Measurements from ENCODE around the gene PRSS8.

PRSS8 gene

DNA sequence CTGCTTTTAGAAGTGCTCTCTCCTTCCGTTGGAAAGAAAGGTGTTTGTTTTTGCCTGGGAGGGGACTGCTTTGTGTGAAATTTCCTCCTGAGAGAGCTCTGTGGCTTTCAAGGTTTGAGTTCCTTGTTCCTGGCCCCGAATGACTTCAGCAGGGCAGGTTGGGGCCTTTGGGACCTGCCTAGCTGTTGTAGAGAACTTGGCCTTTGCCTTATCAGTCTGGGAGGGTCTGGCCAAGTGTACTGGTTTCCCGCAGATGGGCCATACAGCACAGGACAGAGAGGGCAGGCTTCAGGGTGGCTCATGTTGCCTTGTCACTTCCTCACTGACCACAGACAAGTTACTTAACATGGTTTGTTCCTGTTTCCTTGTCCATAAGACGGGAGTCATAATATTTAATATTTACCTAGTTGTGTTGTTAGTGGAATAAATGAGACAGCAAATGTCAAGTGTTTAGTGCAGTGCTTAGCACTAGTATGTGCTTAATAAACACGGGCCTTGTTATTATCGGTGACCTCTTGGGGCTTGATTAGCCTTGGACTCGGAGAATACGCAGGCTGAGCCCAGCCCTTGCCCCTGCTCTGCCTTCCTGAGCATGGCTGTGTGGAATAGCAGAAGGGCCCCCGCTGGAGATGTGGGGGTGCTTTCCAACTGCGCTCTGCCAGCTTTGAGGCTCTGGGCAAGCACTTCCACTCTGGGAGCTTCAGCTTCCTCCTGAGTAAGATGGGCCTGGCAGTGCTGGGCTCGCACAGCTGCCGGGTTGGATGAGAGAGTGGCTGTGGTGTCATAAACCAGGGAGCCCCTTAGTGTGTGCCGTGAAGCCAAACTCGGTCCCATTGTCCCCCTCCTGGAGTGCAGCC lies 6.6 kb downstream of the PRSS8 start:
- DNase-seq (ENCODE audit: low read depth in 2 of 2), result no peak

DNA sequence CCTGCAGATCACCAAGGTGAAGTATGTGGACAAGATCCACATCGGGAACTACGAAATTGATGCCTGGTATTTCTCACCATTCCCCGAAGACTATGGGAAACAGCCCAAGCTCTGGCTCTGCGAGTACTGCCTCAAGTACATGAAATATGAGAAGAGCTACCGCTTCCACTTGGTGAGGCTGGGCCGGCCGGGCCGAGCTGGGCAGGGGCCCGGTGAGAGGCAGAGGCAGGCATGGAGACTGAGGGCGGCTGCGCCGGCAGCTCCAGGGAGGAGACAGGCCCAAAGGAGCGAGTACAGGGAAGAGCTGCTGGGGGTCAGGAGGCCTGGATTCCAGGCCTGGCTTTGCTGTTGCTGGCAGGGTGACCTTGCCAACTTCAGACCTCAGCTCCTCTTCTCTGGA lies 8.3 kb downstream of the PRSS8 start:
- no peak for DNase-seq (ENCODE audit: low read depth in 2 of 2)

DNA sequence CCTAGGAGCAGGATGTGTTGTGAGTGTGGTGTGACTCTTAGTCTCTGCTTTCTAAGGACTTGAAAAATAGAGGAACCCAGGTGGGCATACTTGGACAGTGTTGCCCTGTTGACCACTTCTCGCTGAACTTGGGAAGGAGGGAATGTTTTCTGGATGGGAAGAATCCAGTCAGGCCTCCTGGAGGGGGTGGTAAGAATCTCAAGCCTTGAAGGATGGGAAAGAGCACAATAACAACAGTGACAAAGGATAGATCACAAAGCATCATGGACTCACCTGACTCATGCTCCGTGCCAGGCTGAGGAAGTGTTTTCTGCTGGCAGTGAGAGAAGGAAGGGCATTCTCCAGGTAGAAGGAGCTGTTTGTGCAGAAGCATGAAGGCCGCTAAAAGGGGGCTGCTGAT lies 9.7 kb downstream of the PRSS8 start:
- DNase-seq (ENCODE audit: low read depth in 2 of 2), result no peak

DNA sequence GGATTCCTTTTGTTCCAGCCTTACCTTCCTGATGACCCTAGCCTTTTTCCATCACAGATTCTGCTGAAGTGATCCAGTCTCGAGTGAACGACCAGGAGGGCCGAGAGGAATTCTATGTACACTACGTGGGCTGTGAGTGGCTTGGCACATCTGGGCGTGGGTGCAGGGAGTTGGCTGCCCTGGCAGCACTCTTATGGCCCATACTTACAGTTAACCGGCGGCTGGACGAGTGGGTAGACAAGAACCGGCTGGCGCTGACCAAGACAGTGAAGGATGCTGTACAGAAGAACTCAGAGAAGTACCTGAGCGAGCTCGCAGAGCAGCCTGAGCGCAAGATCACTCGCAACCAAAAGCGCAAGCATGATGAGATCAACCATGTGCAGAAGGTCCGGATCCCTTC lies 15.4 kb downstream of the PRSS8 start:
- DNase-seq (ENCODE audit: low read depth in 2 of 2), result no peak

DNA sequence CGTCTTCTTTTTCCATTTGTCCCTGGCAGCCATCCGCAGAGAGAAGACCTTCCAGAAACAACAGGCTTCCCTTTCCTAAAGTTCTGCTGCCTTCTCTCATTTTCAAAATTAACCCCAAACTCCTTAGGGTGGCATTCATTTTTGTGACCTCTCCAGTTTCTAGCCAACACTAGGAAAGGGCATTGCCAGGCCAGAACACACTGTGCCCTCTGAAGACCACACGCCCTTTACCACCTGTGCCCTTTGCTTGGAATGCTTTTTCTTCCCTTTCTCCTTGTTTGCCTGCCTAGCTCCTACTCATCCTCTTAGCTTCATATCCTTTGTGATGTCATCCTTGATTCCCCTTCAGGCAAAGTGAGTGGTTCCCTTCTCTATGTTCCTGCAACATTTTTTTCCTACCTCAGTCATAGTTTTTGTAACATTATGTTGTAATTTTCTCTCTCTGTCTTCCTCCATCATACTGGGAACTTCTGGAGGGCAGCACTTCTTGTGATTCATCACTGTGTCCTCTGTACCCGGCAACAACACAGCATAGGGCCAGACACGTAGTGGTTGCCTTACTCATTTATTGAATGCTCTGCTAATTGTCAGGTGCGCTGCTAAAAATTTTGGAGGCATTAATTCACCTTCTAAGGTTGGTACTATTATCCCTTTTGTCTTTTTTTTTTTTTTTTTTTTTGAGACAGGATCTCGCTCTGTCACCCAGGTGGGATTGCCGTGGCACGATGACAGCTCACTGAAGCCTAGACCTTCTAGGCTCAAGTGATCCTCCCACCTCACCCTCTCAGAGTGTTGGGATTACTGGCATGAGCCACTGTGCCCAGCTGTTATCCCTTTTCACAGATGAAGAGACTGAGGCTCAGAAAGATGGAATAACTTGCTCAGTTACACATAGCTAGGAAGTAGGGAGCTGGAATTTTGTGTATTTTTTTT lies 17.0 kb downstream of the PRSS8 start:
- DNase-seq (ENCODE audit: low read depth in 2 of 2), result no peak

DNA sequence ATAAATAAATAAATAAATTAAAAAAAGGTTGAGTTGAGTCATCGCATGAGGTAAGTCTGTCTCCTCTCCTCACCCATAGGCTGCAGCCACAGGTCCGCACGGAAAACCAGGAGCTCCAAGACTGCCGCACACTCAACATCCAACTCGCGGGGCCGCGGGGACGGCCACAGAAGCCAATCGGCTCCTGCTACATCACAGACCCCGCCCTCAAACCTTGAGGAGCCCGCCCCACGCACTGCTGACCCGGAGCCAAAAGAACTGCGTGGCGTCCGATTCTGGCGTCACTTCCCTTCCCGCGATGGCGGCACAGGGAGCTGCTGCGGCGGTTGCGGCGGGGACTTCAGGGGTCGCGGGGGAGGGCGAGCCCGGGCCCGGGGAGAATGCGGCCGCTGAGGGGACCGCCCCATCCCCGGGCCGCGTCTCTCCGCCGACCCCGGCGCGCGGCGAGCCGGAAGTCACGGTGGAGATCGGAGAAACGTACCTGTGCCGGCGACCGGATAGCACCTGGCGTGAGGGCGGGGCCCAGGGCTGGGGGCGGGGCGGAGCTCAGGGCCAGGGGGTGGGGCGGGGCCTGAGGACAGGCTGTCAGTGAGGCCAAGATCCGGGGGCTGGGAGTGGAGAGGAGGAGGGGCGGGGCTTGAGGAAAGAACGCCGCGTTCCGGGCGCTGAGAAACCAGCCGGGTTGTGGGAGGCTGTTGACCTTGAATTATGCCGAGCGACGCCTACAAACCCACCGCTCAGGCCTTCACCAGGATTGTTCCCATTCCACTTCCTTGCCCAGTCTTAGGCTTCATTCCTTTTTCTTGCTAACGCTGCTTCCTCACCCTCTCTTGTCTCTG lies 17.9 kb downstream of the PRSS8 start, which contains the start of gene KAT8:
TSS of gene KAT8 (plus strand) at position 281 of the 839 bp plus-strand sequence. CDS start at position 299, 18 bp downstream.
- DNase-seq (ENCODE audit: low read depth in 2 of 2), result peak; percentile 95

DNA sequence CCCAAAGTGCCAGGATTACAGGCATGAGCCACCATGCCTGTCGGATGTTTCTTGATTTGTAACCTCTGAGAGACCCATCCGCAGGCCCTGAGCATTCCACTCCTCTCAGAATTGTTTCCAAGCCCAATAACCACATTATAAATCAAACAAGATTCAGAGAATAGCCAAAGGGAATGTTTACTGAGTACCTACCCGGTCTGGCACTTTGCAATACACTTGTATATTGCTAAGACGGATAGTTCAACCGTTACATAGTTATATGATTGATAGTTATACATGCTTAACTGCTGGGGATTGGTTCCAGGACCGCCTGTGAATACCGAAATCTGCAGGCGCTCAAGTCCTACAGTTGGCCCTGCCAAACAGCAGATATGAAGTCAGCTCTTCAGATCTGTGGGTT lies 21.1 kb downstream of the PRSS8 start:
- DNase-seq (ENCODE audit: low read depth in 2 of 2), result no peak

DNA sequence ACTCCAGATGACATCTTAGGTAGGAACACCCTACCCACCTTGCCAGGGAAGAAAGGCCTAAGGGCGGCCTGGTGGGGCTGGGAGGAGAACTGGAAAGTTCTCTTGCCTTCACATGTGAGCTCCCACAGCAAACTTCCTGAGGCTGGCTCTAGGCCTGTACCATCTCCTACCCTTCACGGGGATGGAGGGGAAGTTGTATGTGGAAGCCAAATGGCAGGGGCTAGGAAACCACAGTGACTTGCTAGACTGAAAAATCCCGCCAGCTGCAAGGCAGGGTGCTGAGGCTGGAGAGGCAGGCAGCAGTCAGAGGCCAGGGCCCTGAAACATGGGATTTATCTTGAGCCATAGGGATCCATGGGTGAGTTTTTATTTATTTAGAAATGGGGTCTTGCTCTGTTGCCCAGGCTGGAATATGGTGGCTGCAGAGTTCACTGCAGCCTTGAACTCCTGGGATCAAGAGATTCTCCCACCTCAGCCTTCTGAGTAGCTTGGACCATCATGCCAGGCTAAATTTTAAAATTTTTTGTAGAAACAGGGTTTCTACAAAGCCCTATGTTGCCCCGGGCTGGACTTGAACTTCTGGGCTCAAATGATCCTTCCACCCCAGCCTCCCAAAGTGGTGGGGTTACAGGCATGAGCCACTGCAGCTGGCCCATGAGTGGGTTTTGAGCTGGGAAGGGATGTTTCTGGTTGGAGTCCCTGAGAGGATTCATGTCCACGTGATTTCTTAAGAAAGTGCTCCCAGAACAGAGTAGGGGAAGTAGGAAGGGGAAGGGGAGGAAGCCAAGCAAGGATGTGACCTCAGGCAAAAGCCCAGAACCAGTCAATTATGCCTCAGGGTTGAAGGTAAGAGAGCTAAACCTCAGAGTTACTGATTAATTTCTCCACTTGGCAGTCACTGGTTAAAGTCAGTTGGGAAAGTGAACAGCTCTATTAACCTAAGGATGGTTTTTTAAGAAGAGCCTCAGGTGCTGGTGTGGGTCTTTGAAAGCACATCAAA lies 22.1 kb downstream of the PRSS8 start:
- no peak for DNase-seq (ENCODE audit: low read depth in 2 of 2)

DNA sequence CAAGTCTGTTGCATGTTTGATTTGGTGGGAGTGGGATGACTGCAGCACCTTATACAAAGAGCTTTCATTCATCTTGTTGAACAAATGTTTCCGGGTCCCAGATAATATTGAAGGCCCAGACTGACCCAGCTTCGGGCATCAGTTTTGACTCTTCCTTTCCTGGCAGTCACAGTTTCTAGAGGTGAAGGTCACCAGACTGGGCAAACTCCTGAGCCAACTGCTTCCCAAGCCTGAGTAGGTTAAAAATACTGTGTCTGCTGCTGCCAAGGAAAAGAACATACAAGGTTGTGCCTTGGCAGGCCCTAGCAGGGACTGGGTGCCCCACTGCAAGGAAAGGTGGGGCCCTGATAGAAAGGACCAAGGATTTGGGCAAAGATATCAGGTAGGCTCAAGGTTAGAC lies 22.8 kb downstream of the PRSS8 start:
- DNase-seq (ENCODE audit: low read depth in 2 of 2), result no peak

DNA sequence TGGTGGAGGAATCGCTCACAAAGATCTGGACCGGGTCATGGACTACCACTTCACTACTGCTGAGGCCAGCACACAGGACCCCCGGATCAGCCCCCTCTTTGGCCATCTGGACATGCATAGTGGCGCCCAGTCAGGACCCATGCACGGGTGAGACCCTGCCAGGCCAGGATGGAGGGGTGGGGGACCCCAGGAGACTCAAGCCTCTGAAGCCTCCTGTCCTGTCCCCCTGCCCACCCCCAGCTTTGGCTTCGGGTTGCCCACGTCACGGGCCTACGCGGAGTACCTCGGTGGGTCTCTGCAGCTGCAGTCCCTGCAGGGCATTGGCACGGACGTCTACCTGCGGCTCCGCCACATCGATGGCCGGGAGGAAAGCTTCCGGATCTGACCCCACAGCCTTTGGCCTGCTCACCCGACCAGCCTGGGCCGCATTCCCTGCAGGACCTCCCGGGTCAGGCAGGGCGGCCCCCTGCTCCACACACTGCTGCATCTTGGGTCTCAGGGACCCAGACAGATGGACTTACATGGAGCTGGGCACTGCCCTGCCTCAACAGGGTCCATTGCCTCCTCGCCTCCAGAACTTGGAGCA lies 23.6 kb downstream of the PRSS8 start:
- no peak for DNase-seq (ENCODE audit: low read depth in 2 of 2)

DNA sequence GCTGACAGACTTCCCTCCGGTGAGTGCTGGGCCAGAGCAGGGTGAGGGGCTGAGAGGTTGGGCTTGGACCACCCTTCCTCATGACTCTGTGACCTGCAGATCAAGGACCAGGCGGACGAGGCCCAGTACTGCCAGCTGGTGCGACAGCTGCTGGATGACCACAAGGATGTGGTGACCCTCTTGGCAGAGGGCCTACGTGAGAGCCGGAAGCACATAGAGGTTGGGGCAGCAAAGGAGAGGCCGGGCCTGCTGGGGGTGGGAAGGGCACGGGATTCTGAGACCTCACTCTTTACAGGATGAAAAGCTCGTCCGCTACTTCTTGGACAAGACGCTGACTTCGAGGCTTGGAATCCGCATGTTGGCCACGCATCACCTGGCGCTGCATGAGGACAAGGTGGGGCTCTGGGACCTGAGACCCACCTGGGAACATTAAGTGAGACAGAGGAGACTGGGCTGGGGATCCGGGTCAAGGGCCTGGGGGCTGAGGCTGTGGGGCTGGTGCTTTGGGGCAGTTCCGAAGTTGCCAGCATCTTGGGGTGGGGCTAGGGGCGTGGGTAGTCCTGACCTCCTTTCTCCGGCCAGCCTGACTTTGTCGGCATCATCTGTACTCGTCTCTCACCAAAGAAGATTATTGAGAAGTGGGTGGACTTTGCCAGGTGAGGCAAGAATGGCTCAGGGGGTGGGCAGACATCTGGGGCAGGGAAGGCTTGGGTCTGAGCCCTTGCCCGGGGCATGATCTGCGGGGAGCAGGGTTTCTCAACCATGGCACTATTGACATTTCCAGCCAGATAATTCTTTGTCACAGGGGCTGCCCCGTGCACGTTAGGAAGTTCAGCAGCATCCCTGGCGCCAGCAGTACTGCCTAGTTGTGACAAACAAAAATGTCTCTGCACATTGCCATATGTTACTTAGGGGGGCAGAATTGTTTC lies 25.2 kb downstream of the PRSS8 start:
- DNase-seq (ENCODE audit: low read depth in 2 of 2), result no peak

DNA sequence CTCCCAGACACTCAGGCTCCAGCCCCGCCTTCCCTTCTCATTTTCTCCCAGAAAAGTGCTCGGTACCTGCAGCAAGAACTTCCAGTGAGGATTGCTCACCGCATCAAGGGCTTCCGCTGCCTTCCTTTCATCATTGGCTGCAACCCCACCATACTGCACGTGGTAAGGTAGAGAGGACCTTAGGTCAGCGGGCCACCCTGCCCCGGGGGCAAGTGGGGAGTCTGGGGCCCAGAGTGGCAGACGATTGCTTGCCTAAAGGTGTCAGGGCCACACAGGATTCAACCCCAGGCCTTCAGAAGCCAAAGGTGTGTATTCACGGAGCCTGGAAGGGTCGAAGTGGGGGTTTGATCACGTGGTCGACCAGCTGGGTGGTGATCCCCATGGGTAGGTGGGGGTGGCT lies 25.9 kb downstream of the PRSS8 start:
- no peak for DNase-seq (ENCODE audit: low read depth in 2 of 2)

DNA sequence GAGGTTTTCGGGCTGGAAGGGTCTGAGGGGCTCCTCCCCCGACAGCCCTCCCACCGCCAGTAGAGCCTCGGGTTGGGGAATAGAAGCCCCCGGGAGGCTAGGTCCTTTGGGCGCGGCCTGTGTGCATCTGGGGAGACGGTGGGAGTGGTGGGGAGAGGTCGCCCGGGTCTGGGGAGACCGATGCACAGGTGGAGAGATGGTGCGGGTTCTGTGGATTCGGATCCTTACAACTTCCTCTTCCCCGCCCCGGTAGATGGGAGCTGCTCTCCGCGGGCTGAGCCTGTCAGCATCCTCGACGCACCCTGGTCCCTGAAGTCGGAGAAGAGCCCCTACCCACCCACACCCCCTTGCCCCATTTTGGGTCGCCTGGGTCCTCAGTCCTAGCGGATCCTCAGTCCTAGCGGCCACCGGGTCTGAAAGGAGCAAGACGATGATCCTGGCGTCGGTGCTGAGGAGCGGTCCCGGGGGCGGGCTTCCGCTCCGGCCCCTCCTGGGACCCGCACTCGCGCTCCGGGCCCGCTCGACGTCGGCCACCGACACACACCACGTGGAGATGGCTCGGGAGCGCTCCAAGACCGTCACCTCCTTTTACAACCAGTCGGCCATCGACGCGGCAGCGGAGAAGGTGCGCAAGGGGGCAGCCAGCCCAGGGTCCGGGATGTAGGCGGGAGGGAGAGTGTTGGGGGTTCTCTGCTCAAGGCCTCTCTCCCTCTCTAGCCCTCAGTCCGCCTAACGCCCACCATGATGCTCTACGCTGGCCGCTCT lies 26.6 kb downstream of the PRSS8 start:
- DNase-seq (ENCODE audit: low read depth in 2 of 2), result no peak

DNA sequence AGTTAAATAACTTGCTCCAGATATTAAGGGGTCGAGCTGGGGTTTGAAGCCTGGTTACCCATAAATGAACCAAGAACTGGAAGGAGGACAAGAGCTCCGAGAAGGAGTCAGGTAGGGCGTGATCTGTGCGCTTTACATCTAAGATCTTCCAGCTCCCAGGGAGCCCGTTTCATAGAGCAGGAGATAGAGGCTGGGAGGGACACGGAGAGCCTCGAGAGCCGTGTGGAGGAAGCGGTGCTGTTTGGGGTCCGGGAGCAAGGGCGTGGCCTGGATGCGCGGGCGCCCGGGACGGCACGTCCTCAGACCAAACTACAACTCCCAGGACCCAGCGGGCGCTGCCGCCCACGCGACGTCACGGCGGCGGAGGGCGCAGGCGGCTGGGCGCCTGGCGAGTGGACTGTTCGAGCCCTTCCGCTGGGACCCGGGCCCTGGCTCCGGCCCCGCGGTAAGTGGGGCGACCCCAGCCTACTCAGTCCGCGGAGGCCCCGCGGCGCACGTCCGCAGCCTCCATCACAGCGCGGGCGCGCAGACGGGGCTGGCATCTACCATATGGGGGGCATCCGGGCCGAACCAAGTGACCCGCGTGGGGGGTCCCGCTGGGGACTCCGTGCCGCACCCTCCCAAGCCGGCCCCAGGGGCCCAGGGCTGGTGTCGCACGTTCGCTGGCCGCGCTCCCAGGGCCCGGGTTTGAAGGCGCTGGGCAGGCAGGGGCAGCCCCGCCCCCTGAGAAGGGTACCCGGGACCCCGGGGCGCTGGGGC lies 27.3 kb downstream of the PRSS8 start, which contains the start of gene BCKDK:
TSS of gene BCKDK (plus strand) at position 352 of the 759 bp plus-strand sequence. CDS start 838 bp downstream, outside the sequence.
- DNase-seq (ENCODE audit: low read depth in 2 of 2), result peak; percentile 33 to 44

DNA sequence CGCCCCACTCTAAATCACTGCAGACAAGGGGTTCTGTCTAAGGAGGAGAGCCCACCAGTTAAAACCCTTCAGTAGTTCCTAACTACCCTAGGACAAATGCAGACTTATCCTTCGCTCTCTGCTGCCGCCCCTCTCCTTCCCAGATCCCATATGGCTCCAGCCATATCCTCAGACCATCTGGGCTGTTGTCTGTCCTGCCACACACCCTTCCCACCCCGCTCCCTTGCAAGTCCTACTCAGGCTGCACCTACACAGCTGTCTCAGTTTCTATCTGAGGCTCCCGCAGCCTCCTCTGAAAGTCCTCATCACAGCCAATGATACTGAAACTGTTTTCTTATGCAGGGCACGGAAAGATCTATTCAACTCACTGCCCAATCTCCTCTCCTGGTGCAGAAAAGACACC lies 28.1 kb downstream of the PRSS8 start:
- DNase-seq (ENCODE audit: low read depth in 2 of 2), result no peak

DNA sequence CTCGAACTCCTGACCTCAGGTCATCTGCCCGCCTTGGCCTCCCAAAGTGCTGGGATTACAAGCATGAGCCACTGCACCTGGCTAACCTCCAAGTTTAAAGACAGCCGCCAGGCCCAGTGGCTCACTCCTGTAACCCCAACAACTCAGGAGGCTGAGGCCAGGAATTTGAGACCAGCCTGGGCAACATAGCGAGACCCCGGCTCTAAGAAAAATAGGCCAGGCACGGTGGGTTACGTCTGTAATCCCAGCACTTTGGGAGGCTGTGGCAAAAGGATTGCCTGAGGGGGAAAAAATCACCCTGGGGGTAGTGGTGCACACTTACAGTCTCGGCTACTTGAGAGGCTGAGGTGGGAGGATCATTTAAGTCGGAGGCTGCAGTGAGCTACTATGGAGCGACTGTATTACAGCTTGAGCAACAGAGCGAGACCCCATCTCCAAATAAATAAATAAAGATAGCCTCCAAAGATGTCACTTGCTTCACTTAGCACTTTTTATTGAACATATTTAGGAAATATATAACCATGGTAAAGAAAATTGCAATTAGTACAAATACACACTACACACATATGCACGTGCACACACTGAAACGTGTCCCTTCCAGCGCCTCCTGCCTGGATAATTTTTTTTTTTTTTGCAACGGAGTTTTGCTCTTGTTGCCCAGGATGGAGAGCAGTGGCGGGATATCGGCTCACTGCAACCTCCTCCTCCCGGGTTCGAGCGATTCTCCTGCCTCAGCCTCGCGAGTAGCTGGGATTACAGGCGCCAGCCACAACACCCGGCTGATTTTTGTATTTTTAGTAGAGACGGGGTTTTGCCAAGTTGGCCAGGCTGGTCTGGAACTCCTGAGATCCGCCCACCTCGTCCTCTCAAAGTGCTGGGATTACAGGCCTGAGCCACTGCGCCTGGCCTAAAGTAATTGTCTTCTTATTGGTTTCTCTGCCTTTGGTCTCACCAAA lies 28.7 kb downstream of the PRSS8 start:
- DNase-seq (ENCODE audit: low read depth in 2 of 2), result no peak

Data from fibroblast of skin of left quadriceps (primary cell).